NB4 (cell line): ENCODE data around the gene MYH9.

ENCODE experiments used
- DNase-seq: peaks from one replicate; pipeline ENCODE4 v3.0.0; 2010; ENCODE audit warnings: low read depth
- H3K4me3 ChIP-seq: one replicate; pipeline ENCODE4 v1.5.1; 2011; ENCODE audit warnings: mild to moderate bottlenecking, low read depth, low read length, moderate library complexity
- CTCF ChIP-seq: IDR thresholded peaks from one replicate; pipeline ENCODE4 v1.5.1; 2012; ENCODE audit warnings: low read depth, low read length
- MAX ChIP-seq: IDR thresholded peaks from 2 replicates; pipeline ENCODE4 v1.6.1; 2011; ENCODE audit warnings: low read depth, low read length
- MYC ChIP-seq: IDR thresholded peaks from 2 replicates; pipeline ENCODE4 v1.6.1; 2011; ENCODE audit warnings: low read depth, low read length
- POLR2A ChIP-seq: IDR thresholded peaks from 2 replicates; pipeline ENCODE4 v1.6.1; 2011; ENCODE audit warnings: mild to moderate bottlenecking; ENCODE audit not compliant: insufficient read length; ENCODE audit errors: extremely low read depth

The MYH9 gene

GRCh38 chr22:36369004-36369921 lies 18.5 kb downstream of the MYH9 start:
- DNase-seq, result no peak
- TF ChIP-seq MYC, result no peak
- no peak overlapping the region for H3K4me3 ChIP-seq

DNA sequence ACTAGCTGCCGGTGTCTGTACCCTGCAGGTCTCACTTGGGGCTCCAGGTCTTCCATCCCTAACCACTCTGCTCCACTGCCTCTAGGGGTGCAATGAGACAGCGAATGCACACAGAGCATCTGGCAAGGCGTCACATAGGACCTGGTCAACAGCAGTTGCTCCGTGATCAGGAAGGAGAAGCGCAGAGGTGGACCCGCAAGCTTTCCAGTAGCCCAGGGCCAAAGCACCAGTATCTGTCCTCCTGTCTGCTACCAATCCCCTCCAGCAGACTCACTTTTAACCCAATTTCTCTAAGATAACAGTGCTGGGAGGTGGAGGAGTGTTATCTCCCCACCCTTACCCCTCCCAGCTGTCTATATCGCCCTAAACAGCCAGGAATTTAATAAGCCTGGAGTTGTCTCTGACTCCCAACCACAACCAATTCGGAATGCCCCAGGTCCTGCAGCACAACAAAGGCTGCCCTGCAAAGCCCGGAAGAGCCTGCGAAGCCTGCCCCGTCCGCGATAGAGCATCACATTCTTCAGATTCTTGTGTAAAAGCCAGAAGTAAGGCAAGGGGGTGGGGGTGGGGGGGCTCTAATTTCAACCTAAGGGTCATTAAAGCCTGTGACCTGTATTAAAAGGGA lies 19.3 kb downstream of the MYH9 start:
- DNase-seq, result no peak
- no peak overlapping the region for H3K4me3 ChIP-seq
- TF ChIP-seq MAX (no peak), MYC (no peak), CTCF (no peak), POLR2A (no peak)

DNA sequence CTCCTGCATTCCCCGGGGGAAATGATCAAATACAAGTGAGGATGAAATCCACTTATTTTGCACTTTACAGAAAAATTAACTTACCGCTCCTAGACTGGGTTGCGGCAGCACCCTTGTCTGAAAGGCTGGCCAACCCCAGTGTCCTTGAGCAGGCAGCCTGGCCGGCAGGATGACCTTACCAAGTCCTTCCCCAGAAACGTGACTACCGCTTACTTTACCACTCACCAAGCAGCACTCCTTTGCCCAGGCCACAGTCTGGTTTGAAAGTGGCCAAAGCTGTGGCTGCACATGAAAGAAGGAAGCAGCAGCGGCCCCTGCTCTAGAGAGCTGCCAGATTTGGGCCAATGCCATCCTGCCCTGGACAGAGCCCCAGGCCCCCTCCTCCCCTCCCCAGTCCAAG lies 20.3 kb downstream of the MYH9 start:
- no peak overlapping the region for H3K4me3 ChIP-seq
- TF ChIP-seq MAX (no peak), POLR2A (no peak), MYC (no peak), CTCF (no peak)
- no peak for DNase-seq

DNA sequence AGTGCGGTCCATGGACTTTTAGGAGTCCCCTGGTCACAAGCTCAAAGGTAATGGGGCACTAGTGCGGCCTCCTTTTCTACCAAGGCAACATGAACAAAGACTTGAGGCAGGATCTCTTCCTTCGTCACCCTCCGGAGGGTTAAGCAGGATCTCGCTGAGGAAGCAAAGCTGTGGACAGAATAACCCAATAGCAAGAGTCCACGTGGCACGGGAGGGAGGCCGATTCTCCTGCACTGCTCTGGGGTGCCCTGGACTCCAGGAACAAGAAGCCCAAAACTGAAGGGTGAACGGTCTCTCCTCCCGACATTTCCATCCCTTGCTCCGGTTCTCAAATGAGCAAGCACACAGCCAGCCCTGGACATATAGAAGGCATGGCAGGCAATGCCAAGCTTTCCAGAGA lies 20.7 kb downstream of the MYH9 start:
- H3K4me3 ChIP-seq, result no peak overlapping the region
- no peak for DNase-seq
- TF ChIP-seq MYC, result no peak
- no peak for TF ChIP-seq MAX
- no peak for TF ChIP-seq CTCF
- TF ChIP-seq POLR2A, result no peak

- peak; percentile 12 for DNase-seq
- no peak overlapping the region for H3K4me3 ChIP-seq
- TF ChIP-seq MAX (no peak), CTCF (no peak), POLR2A (no peak), MYC (no peak)
Measured at GRCh38 chr22:36366291-36366708, 21.5 kb downstream of the MYH9 start.

- TF ChIP-seq CTCF (no peak), MYC (no peak), MAX (no peak)
- peak; percentile 83 for DNase-seq
- no peak overlapping the region for H3K4me3 ChIP-seq
Measured at GRCh38 chr22:36365020-36365411, 22.8 kb downstream of the MYH9 start.
